ENCODE data around the gene NAPEPLD.

The NAPEPLD gene

GRCh38 chr7:103143868-103144267 is 5.0 kb downstream of the NAPEPLD start:
- Histone ChIP-seq H3K27ac (ENCODE audit: low read depth, low read length) (no peak overlapping the region), H3K36me3 (ENCODE audit: control insufficient read depth in 5 of 5, insufficient read depth in 5 of 5, low read length in 5 of 5) (peaks cover 0 to 3% (median 0%) of the 10 kb centered on the region in 5 donors), H3K9ac (ENCODE audit: low read length in 5 of 5) (no peak overlapping the region), H3K4me3 (ENCODE audit: low read depth in 1 of 5, low read length in 5 of 5) (no peak overlapping the region), H3K9me3 (ENCODE audit: control insufficient read depth in 5 of 5, low read length in 5 of 5) (no peaks in the 10 kb centered on the region), H3K27me3 (ENCODE audit: control insufficient read depth in 5 of 5, insufficient read depth in 4 of 5, low read length in 5 of 5) (no peaks in the 10 kb centered on the region), H3K4me1 (ENCODE audit: control insufficient read depth in 5 of 5, insufficient read depth in 5 of 5, low read length in 5 of 5) (peaks cover 2 to 21% (median 18%) of the 10 kb centered on the region in 5 donors)

- peaks cover 0 to 10% (median 8%) of the 10 kb centered on the region in 5 donors for H3K4me1 ChIP-seq (ENCODE audit: control insufficient read depth in 5 of 5, insufficient read depth in 5 of 5, low read length in 5 of 5)
- no peak overlapping the region for H3K4me3 ChIP-seq (ENCODE audit: low read depth in 1 of 5, low read length in 5 of 5)
- no peaks in the 10 kb centered on the region for H3K27me3 ChIP-seq (ENCODE audit: control insufficient read depth in 5 of 5, insufficient read depth in 4 of 5, low read length in 5 of 5)
- H3K36me3 ChIP-seq (ENCODE audit: control insufficient read depth in 5 of 5, insufficient read depth in 5 of 5, low read length in 5 of 5): peaks cover 0 to 3% (median 0%) of the 10 kb centered on the region in 5 donors
- no peak overlapping the region for H3K27ac ChIP-seq (ENCODE audit: low read depth, low read length)
- no peaks in the 10 kb centered on the region for H3K9me3 ChIP-seq (ENCODE audit: control insufficient read depth in 5 of 5, low read length in 5 of 5)
- no peak overlapping the region for H3K9ac ChIP-seq (ENCODE audit: low read length in 5 of 5)
Observed at GRCh38 chr7:103142494-103142893, 6.4 kb downstream of the NAPEPLD start.

DNA sequence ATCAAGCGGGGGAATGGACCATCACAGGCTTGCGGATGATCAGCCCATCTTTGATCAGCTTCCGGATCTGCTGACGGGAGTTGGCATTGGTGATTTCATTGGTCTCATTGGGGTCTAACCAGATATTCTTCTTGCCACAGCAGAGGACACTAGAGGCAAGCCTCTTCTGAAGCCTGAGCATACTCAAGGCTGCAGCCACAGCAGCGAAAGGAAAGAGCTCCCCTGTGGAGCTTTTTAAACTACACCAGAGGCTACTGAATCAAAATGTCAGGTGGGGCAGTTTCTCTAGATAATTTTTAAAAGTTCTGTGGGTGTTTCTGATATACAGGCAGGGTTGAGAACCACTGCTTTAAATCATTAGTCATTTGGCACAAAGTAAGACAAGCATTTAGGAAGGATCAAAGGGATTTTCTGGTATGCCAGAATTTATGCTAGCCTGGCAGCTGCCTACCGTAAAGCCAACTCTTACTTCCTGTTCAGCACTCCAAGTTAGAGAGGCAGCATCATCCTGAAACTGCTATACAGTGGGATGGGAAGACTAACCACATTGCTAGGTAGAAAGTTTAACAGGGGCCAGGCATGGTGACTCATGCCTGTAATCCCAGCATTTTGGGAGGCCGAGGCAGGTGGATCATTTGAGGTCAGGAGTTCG is 7.0 kb downstream of the NAPEPLD start:
- Histone ChIP-seq H3K9me3 (ENCODE audit: control insufficient read depth in 5 of 5, low read length in 5 of 5) (no peaks in the 10 kb centered on the region), H3K9ac (ENCODE audit: low read length in 5 of 5) (no peak overlapping the region), H3K36me3 (ENCODE audit: control insufficient read depth in 5 of 5, insufficient read depth in 5 of 5, low read length in 5 of 5) (peaks cover 0 to 3% (median 0%) of the 10 kb centered on the region in 5 donors), H3K4me3 (ENCODE audit: low read depth in 1 of 5, low read length in 5 of 5) (no peak overlapping the region), H3K27me3 (ENCODE audit: control insufficient read depth in 5 of 5, insufficient read depth in 4 of 5, low read length in 5 of 5) (no peaks in the 10 kb centered on the region), H3K27ac (ENCODE audit: low read depth, low read length) (no peak overlapping the region), H3K4me1 (ENCODE audit: control insufficient read depth in 5 of 5, insufficient read depth in 5 of 5, low read length in 5 of 5) (peaks cover 0 to 6% (median 3%) of the 10 kb centered on the region in 5 donors)

- no peak overlapping the region for H3K27ac ChIP-seq (ENCODE audit: low read depth, low read length)
Observed at GRCh38 chr7:103140685-103141084, 8.2 kb downstream of the NAPEPLD start.

DNA sequence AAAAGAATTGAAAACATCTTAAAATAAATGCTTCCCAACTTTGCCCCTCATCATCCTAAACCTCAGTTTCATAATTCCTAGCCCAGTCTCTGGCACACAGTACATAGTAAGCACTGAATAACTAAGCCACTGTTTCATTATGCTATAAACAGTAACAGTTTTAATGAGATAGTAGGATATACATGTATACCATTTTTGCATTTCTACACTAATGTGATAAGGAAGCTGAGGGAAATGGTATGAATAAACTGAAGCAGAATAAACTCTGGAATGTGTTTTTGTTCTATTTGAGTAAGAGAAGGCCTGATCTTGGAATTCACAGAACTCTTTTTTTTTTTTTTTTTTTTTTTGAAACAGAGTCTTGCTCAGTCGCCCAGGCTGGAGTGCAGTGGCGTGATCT is 8.8 kb downstream of the NAPEPLD start:
- Histone ChIP-seq H3K36me3 (ENCODE audit: control insufficient read depth in 5 of 5, insufficient read depth in 5 of 5, low read length in 5 of 5) (peaks cover 0 to 3% (median 0%) of the 10 kb centered on the region in 5 donors), H3K9me3 (ENCODE audit: control insufficient read depth in 5 of 5, low read length in 5 of 5) (no peaks in the 10 kb centered on the region), H3K27ac (ENCODE audit: low read depth, low read length) (no peak overlapping the region), H3K4me3 (ENCODE audit: low read depth in 1 of 5, low read length in 5 of 5) (no peak overlapping the region), H3K4me1 (ENCODE audit: control insufficient read depth in 5 of 5, insufficient read depth in 5 of 5, low read length in 5 of 5) (peaks cover 0 to 3% (median 0%) of the 10 kb centered on the region in 5 donors), H3K9ac (ENCODE audit: low read length in 5 of 5) (no peak overlapping the region), H3K27me3 (ENCODE audit: control insufficient read depth in 5 of 5, insufficient read depth in 4 of 5, low read length in 5 of 5) (no peaks in the 10 kb centered on the region)

More at GRCh38 chr7:103140685-103141084, 8.2 kb downstream of the NAPEPLD start:
- H3K4me1 ChIP-seq (ENCODE audit: control insufficient read depth in 5 of 5, insufficient read depth in 5 of 5, low read length in 5 of 5): no peaks in the 10 kb centered on the region
- no peak overlapping the region for H3K9ac ChIP-seq (ENCODE audit: low read length in 5 of 5)
- H3K27me3 ChIP-seq (ENCODE audit: control insufficient read depth in 5 of 5, insufficient read depth in 4 of 5, low read length in 5 of 5): no peaks in the 10 kb centered on the region
- H3K4me3 ChIP-seq (ENCODE audit: low read depth in 1 of 5, low read length in 5 of 5): no peak overlapping the region
- H3K9me3 ChIP-seq (ENCODE audit: control insufficient read depth in 5 of 5, low read length in 5 of 5): no peaks in the 10 kb centered on the region
- H3K36me3 ChIP-seq (ENCODE audit: control insufficient read depth in 5 of 5, insufficient read depth in 5 of 5, low read length in 5 of 5): peaks cover 0 to 3% (median 0%) of the 10 kb centered on the region in 5 donors

DNA sequence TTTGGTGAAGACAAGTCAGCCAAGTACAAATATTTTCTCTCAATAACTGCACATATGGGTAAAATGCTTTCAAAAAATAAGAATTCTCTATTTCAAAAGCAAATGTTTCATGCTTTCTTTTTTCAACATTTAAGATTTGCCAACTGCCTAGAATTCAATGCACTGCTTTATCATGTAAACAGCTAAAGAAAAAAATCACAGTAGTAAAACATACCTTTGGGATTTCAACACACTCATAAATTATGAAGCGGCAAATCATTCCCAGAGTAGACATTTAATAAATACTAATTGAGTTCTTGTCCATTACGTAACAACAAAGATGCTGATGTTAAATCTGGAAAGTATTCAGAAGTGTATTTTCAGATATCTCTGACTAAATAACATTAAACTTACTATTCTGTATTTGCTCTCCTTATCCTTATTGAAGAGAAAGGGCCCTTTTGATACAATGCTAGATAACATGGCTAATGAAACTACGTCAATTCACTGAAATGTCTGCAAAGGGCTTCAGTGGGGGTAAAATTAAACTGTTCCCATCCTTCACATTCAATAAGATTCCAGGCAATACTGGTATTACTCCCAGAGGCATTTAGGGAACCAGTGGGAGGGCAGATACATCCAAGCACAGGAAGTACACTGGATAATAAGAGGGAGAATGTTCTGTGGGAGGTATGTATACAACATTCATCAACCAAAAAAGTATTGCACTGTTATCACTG is 13.9 kb downstream of the NAPEPLD start:
- H3K9me3 ChIP-seq (ENCODE audit: control insufficient read depth in 5 of 5, low read length in 5 of 5): no peaks in the 10 kb centered on the region
- no peaks in the 10 kb centered on the region for H3K27me3 ChIP-seq (ENCODE audit: control insufficient read depth in 5 of 5, insufficient read depth in 4 of 5, low read length in 5 of 5)
- H3K4me1 ChIP-seq (ENCODE audit: control insufficient read depth in 5 of 5, insufficient read depth in 5 of 5, low read length in 5 of 5): peaks cover 0 to 3% (median 0%) of the 10 kb centered on the region in 5 donors
- H3K9ac ChIP-seq (ENCODE audit: low read length in 5 of 5): no peak overlapping the region
- H3K4me3 ChIP-seq (ENCODE audit: low read depth in 1 of 5, low read length in 5 of 5): no peak overlapping the region
- no peaks in the 10 kb centered on the region for H3K36me3 ChIP-seq (ENCODE audit: control insufficient read depth in 5 of 5, insufficient read depth in 5 of 5, low read length in 5 of 5)
- H3K27ac ChIP-seq (ENCODE audit: low read depth, low read length): no peak overlapping the region

GRCh38 chr7:103132995-103133688 is 15.8 kb downstream of the NAPEPLD start:
- no peak overlapping the region for H3K27ac ChIP-seq (ENCODE audit: low read depth, low read length)
- no peak overlapping the region for H3K4me3 ChIP-seq (ENCODE audit: low read depth in 1 of 5, low read length in 5 of 5)
- no peaks in the 10 kb centered on the region for H3K27me3 ChIP-seq (ENCODE audit: control insufficient read depth in 5 of 5, insufficient read depth in 4 of 5, low read length in 5 of 5)
- peaks cover 0 to 3% (median 0%) of the 10 kb centered on the region in 5 donors for H3K4me1 ChIP-seq (ENCODE audit: control insufficient read depth in 5 of 5, insufficient read depth in 5 of 5, low read length in 5 of 5)
- no peaks in the 10 kb centered on the region for H3K9me3 ChIP-seq (ENCODE audit: control insufficient read depth in 5 of 5, low read length in 5 of 5)
- H3K36me3 ChIP-seq (ENCODE audit: control insufficient read depth in 5 of 5, insufficient read depth in 5 of 5, low read length in 5 of 5): peaks cover under 1 to 5% (median 4%) of the 10 kb centered on the region in 5 donors
- no peak overlapping the region for H3K9ac ChIP-seq (ENCODE audit: low read length in 5 of 5)

DNA sequence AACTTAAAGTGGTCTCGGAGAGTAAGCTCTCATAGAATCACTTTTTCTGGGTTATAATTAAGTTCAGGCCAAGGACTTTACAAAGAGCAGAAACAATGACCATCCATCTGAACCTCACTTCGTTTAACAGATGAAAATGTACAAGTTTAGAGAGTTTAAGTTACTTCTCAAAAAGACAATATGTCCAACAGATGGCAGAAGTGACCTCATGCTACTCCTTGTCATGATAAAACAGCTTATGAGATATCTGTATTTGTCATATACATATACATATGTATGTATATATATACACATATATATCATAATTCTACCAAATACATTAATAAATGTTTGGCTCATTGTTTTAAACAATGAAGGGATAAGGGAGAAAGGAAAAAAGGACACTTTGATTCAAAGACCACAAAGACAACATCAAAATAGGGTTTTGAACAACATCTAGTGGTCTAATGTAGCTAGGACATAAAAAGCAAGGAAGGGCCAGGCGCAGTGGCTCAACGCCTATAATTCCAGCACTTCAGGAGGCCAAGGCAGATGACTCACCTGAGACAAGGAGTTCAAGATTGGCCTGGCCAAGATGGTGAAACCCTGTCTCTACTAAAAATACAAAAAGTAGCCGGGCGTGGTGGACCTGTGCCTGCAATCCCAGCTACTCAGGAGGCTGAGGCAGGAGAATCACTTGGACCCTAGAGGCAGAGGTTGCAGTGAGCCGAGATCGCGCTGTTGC is 17.8 kb downstream of the NAPEPLD start:
- H3K4me3 ChIP-seq (ENCODE audit: low read depth in 1 of 5, low read length in 5 of 5): no peak overlapping the region
- H3K27ac ChIP-seq (ENCODE audit: low read depth, low read length): no peak overlapping the region
- no peaks in the 10 kb centered on the region for H3K27me3 ChIP-seq (ENCODE audit: control insufficient read depth in 5 of 5, insufficient read depth in 4 of 5, low read length in 5 of 5)
- H3K9me3 ChIP-seq (ENCODE audit: control insufficient read depth in 5 of 5, low read length in 5 of 5): no peaks in the 10 kb centered on the region
- peaks cover 0 to 3% (median 0%) of the 10 kb centered on the region in 5 donors for H3K4me1 ChIP-seq (ENCODE audit: control insufficient read depth in 5 of 5, insufficient read depth in 5 of 5, low read length in 5 of 5)
- H3K9ac ChIP-seq (ENCODE audit: low read length in 5 of 5): no peak overlapping the region
- peaks cover 7 to 20% (median 18%) of the 10 kb centered on the region in 5 donors for H3K36me3 ChIP-seq (ENCODE audit: control insufficient read depth in 5 of 5, insufficient read depth in 5 of 5, low read length in 5 of 5)

GRCh38 chr7:103129702-103130549 is 19.0 kb downstream of the NAPEPLD start:
- Histone ChIP-seq H3K4me3 (ENCODE audit: low read depth in 1 of 5, low read length in 5 of 5) (no peak overlapping the region), H3K9me3 (ENCODE audit: control insufficient read depth in 5 of 5, low read length in 5 of 5) (no peaks in the 10 kb centered on the region), H3K9ac (ENCODE audit: low read length in 5 of 5) (no peak overlapping the region), H3K27me3 (ENCODE audit: control insufficient read depth in 5 of 5, insufficient read depth in 4 of 5, low read length in 5 of 5) (no peaks in the 10 kb centered on the region), H3K36me3 (ENCODE audit: control insufficient read depth in 5 of 5, insufficient read depth in 5 of 5, low read length in 5 of 5) (peaks cover 7 to 23% (median 18%) of the 10 kb centered on the region in 5 donors), H3K27ac (ENCODE audit: low read depth, low read length) (no peak overlapping the region), H3K4me1 (ENCODE audit: control insufficient read depth in 5 of 5, insufficient read depth in 5 of 5, low read length in 5 of 5) (no peaks in the 10 kb centered on the region)
